GM12875 (cell line): ENCODE measurements around the gene CDH5.
"Not testable (repeated sequence)": the region's sequence is repeated elsewhere in the genome, so short reads cannot be mapped to it uniquely, and the experiment has no call there.

Source experiments
- H3K4me3 ChIP-seq: one replicate; pipeline ENCODE4 v1.5.1; 2011; ENCODE audit warnings: low read depth, low read length, control low read depth
- TF ChIP-seq, protein P1 (sequence below): IDR thresholded peaks from 2 replicates; pipeline ENCODE4 v1.5.1; 2011; ENCODE audit warnings: low read depth, mild to moderate bottlenecking, control low read depth, inconsistent platforms, low read length, moderate library complexity, borderline replicate concordance; ENCODE audit not compliant: insufficient read depth

CDH5 gene

DNA sequence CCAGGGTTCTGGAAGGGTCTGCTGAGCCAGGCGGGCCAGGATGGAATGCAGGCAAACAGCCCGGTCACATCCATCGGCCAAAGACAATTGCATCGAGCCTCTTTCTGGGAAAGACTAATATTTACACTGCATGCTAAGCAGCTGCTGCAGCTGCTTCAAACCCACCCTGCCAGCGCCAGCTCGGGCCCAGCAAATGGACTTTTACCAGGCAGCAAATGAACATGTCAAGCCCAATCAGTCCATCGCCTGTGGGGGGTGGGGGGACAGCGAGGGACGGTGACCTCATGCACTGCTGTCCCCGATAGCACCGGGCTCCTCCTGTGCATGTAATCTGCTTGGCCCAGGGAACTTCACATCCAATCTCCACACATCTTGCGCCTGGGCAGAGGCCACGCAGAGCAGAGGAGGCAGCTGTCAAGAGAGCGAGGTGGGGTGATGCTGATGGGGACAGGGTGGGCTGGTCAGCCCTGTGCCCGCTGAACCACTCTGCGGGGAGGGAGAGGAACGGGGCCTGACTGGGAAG lies 39.4 kb upstream of the CDH5 start:
- no peak overlapping the region for H3K4me3 ChIP-seq
- TF ChIP-seq, protein P1, sequence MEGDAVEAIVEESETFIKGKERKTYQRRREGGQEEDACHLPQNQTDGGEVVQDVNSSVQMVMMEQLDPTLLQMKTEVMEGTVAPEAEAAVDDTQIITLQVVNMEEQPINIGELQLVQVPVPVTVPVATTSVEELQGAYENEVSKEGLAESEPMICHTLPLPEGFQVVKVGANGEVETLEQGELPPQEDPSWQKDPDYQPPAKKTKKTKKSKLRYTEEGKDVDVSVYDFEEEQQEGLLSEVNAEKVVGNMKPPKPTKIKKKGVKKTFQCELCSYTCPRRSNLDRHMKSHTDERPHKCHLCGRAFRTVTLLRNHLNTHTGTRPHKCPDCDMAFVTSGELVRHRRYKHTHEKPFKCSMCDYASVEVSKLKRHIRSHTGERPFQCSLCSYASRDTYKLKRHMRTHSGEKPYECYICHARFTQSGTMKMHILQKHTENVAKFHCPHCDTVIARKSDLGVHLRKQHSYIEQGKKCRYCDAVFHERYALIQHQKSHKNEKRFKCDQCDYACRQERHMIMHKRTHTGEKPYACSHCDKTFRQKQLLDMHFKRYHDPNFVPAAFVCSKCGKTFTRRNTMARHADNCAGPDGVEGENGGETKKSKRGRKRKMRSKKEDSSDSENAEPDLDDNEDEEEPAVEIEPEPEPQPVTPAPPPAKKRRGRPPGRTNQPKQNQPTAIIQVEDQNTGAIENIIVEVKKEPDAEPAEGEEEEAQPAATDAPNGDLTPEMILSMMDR, result no peak

DNA sequence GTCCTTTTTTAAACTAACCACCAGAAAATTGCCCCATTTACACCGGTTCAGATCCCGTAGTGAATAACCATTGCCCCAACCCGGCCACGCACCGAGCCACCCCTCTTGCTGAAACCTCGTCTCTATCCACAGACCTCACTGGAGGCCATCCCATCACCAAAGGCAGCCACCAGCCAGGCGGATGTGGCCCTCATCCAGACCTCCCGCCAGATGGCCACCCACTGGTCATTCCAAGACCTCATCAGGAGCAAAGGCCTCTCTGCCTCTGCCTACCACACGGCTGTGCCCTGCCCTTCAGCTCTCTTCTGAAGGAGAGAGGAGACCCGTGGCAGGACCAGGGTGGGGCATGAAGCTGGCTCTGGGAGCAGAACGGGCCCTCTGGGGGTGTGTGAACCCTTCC lies 38.2 kb upstream of the CDH5 start:
- no peak overlapping the region for H3K4me3 ChIP-seq
- TF ChIP-seq, protein P1, result no peak

DNA sequence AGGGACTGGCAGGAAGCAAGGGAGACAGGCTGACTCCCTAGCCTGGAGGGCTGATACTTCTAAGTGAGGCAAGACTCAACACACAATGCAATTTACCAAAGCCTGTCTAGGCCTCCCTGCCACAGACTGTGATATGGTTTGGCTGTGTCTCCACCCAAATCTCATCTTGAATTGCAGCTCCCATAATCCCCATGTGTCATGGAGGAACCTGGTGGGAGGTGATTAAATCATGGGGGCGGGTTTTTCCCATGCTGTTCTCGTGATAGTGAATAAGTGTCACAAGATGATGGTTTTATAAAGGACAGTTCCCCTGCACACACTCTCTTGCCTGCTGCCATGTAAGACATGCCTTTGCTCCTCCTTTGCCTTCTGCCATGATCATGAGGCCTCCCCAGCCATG lies 35.0 kb upstream of the CDH5 start:
- not testable (repeated sequence) for H3K4me3 ChIP-seq

DNA sequence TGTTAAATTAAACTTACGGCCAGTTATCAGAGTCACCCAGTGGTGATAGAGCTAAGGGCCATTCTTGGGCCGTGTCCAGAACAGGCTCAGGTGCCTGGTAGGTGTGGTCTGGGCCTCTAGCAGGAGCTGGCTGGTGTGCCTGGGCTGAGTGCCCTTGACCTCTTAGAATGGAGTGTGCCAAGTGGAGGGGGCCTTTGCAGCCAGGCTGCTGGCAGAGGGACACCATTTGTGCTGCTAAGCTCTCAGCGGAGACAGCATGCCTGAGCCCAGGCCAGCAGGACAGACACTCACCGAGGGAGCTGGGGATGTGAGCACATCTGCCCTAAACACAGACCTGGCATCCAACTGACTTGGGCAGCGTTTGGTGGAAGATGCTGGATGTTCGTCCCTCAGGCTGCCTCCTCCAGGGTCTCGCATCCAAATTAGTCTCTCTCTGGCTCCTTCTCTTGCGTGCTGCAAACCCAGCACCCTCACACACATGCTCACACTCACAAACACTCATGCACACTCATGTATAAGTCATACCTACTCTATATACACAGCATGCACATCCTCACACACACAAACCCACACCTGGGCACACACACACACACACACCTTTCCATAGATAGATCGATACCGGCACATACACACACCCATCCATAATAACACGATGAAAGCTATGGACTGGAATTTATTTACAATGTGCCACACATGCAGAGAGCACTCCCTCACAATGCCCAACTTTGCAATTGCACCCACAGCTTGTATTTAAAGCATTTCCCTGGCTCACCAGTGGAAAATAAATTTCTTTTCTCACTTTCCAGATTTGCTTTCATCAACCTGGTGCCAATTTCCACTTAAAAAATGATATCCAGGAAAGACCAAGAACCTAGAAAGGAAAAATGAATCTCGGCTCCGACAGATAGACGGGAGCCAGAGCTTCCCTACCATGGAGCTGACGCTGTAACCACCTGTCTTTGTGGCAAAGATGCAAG lies 33.6 kb upstream of the CDH5 start:
- no peak overlapping the region for H3K4me3 ChIP-seq
- TF ChIP-seq, protein P1, result no peak

DNA sequence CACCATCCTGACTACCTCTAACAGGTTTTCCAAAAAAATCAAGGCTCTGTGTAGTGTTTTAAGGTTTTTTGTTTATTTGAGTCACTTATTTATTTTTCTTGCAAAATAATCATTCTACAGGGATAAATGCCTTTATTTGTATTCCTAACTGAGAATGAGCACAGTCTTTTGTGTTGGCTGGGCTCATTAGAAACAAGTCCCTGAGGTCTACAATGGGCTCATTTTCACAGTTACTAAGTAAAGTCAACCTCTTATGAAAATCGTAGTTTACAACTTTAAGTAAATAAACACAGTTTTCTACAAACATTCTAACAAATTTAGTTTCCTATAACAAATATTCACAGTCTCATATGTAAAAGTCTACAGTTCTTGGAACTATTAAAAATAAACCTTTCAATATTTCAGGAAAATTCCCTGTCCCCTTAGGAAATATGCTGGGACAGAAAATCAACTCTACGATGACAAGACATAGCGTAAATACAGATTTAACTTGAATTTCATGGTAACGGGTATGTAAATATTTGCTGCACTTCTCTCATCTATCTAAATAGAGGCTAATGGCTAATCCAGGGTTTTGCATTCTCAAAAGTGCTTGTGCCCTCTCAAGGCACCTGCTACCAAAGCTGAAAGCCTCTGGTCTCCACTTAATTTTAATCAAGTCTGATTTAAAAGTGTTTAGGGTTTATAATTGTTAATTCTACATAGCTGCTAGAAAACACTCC lies 31.5 kb upstream of the CDH5 start:
- TF ChIP-seq, protein P1, result no peak

DNA sequence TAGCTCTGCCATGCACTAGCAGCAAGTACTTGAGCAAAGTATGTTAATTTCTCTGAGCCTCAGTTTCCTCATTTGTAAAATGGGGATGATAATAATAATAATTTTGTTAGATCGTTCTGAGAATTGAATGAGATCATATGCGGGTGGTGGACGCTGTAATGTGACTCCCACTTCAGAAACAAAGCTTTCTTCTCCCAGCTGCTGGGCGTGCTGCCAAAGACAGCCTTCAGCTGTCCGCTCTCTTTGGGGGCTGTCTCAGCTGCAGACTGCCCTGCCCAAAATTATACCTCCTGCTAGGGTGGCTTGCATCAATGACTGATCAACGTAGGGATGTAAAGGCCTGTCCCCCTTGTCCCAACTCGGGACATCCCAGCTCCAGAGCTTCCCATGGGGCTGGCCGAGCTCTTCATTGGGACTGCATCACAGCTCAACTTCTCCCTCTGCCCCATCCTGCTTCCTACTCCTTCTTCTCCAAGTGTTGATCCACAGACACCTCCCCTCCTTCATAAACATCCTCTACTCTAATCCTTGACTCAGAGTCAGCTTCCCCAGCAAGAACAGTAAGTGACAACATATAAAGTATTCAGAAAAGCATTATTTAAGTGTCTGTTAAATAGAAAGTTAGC lies 30.7 kb upstream of the CDH5 start:
- TF ChIP-seq, protein P1, result no peak
- H3K4me3 ChIP-seq, result no peak overlapping the region

More for the DNA sequence above, 31.5 kb upstream of the CDH5 start:
- H3K4me3 ChIP-seq, result no peak overlapping the region
